ENCODE data around the gene GRK4.

- TF ChIP-seq, protein P1, sequence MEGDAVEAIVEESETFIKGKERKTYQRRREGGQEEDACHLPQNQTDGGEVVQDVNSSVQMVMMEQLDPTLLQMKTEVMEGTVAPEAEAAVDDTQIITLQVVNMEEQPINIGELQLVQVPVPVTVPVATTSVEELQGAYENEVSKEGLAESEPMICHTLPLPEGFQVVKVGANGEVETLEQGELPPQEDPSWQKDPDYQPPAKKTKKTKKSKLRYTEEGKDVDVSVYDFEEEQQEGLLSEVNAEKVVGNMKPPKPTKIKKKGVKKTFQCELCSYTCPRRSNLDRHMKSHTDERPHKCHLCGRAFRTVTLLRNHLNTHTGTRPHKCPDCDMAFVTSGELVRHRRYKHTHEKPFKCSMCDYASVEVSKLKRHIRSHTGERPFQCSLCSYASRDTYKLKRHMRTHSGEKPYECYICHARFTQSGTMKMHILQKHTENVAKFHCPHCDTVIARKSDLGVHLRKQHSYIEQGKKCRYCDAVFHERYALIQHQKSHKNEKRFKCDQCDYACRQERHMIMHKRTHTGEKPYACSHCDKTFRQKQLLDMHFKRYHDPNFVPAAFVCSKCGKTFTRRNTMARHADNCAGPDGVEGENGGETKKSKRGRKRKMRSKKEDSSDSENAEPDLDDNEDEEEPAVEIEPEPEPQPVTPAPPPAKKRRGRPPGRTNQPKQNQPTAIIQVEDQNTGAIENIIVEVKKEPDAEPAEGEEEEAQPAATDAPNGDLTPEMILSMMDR (IDR thresholded peaks at IDR 0.05; ENCODE audit: control extremely low read depth in 1 of 3, insufficient read depth in 1 of 3, low read depth in 1 of 3, low read length in 3 of 3): no peak
- TF ChIP-seq POLR2A (IDR thresholded peaks at IDR 0.05; ENCODE audit: control extremely low read depth in 1 of 2, low read depth in 2 of 2, low read length in 2 of 2) (no peak), RBBP5 (IDR thresholded peaks at IDR 0.05; ENCODE audit: borderline replicate concordance, low read depth, low read length) (no peak), KDM5A (IDR thresholded peaks at IDR 0.05; ENCODE audit: low read length) (no peak), TAF1 (IDR thresholded peaks at IDR 0.05; ENCODE audit: low read depth, low read length) (no peak), HDAC6 (IDR thresholded peaks at IDR 0.05; ENCODE audit: low read depth, low read length) (no peak), SIRT6 (IDR thresholded peaks at IDR 0.05; ENCODE audit: low read length) (no peak), HDAC2 (IDR thresholded peaks at IDR 0.05; ENCODE audit: borderline replicate concordance in 1 of 2, low read depth in 2 of 2, low read length in 2 of 2) (no peak)
These were observed 103.5 kb downstream of the GRK4 start for GRCh38 chr4:3066836-3067400.
